Activated CD4-positive, alpha-beta T cell treated with anti-CD3 and anti-CD28 coated beads, Interleukin-2, amount 50 U/mL, for 16 hours (primary cell): ENCODE results near the gene ATXN7.

Experiments used
- DNase-seq: peaks from one replicate; pipeline ENCODE4 v3.0.0-alpha.2; 2020

ATXN7 gene

DNA sequence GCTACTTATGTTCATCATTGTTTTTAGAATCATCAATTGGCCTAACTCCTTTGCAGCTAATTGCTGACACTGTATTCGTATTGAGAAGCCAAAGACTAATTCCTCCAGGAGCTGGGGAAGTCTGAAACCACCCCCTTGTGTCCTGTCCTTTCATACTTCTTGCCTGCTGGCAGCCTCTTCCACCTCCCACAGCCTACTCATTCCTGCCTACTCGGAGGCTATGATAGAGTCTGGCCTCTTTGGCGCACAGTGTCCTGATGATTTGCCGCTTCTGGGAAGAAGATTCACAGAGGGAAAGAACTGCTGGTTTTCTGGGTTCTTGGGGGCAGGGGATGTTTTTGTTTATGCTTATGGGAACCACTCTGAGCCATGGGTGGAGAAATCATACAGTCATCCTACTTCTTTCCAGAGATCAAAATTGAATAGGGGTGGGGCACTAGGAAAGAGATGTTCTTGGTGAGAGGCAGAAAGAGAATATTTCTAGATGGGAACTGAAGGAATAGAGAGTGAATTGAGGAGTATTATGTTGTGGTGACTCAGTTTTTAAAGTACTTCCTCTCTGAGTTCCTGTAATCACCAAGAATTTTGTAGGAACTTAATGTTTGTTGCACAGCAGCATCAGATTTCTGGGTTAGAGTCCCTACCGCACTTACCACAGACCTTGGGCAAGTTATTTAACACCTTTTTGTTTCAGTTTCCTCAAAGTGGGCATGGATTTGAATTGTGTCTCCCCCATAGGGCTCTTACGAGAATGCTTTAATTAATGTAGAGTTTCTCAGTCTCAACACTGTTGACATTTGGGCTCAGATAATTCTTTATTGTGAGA, 70.6 kb downstream of the ATXN7 start:
- peak; percentile 46 for DNase-seq

DNA sequence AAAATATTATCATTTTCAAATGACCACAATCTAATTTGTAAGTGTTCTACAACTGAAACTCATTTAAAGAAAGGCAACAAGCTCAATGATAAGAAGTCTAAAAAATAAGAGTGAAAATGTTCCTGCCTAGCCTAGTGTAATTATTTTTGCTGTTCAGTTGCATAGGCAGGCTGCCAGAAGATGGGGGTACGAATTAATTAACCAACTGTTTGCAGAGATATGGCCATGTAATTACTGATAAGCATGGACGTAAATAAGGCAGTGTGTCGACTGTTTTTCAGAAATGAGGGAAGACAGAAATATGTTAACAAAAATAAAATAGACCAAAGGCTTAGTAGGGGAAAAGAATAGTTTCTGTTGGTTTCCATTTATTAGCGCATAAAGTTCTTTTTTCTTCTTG, 73.3 kb downstream of the ATXN7 start:
- no peak for DNase-seq

DNA sequence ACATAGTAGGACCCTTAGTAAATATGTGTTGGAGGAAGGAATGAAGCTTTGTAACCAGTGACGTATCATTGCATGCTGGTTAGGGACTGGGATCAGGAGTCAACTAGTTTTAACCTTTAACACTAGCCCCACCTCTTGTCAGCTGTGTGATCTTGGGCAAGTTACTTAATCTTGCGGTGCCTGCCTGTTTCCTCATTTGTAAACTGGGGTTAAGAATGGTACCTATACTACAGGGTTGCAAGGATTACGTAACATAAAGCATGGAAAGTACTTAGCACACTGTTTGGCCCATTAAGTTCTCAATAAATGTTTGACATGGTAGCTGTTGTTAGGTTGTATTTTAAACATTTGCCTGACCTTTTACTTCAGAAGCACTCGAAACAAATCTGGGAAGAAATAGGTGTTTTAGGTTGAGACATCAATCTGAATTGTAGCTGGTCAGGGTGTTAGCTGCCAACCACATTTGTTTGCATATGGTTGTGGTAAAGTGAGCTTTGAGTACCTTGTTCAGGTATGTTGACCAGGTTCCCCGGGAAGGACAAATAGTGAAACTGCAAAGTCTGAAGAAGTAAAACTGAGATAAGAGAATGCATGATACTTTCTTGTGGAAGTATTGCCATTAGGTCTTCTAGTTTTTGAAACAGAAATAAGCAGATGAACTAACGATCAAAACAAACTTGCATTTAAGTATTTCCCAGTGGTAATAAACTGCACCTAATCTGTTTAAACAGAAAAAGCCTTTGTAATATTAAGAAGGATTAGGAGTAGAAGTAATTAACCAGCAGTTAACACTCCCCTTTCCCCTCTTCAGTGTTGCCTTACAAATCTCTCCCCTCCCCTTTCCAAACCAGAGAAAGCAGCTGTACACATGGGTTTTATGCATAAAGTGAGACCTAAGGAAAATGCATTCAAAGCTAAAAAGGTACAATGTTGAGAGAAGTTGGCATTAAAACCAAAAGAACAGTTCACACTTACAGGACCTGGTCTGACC, 74.3 kb downstream of the ATXN7 start:
- DNase-seq = peak; percentile 16

DNA sequence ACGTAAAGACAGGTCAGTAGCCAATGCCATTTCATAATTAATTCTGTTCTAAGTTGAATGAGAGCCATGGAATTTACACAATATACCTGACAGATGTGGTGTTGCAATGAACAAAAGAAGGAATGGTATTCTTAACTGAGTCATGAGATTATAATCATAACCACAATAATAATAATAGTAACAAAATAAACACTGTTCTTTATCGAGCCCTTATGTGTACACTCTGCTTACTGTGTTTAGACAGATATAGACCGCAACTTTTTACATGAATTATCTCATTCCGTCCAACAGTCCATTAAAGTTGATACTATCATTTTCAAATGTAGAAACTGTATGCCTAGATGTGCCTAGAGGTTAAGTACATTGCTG, 76.7 kb downstream of the ATXN7 start:
- no peak for DNase-seq

DNA sequence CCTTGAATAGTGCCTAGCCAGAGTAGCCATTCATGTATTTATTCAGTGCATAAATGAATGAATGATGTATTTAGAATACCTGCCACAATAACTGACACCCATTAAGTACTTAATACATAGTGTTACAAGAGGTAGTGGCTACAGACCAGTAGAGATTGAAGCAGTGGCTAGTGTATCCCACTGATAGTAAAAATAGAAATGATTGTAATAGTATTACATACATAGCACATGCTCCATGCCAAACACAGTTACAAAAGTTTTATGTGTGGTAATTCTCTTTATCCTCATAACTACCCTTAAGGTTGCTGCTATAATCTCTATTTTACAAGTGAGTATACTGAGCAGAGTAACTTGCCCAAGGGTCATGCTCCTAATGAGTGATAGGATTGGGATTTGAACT, 78.9 kb downstream of the ATXN7 start:
- DNase-seq = no peak

DNA sequence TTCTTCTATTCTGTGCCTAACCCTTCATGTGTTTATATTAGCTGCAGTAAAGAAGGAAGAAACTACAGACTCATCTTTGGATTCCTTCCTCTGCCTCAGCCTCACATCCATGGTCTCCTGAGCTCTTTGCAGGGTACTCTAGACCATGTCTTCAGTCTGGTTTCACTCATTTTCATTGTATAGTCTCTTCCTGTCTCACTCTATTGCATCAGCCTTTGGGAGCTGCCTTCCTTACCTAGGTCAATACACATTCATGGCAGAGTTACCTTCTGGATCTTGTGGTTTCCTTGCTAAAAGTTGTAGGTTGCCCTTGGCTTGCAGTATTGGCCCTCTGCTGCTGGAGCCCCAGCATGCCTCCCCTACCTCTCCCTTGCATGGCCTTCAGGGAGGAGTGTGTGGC, 80.0 kb downstream of the ATXN7 start:
- no peak for DNase-seq

DNA sequence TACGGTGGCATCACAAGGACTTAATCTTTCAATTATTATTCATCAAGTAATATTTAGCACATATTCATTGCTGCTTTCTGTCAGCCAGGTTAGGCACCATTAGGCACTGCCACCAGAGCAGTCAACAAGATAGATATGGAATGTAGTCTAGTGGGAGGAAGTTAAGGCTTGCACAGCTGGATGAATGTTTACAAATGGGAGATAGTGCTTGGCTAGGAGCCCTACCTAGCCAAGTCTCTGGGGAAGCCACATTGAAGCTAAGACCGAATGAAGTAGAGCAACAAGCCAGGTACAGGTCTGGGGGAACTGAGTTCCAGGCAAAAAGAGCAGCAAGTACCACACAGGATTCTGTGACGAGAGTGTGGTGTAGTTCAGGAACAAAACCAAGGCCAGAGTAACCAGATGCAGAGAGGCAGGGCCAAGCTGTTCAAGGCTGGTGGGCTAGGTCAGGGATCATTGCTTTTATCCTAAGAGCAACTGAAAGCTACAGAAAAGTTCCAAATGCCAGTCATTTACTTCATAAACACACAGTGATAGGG, 82.0 kb downstream of the ATXN7 start:
- no peak for DNase-seq

DNA sequence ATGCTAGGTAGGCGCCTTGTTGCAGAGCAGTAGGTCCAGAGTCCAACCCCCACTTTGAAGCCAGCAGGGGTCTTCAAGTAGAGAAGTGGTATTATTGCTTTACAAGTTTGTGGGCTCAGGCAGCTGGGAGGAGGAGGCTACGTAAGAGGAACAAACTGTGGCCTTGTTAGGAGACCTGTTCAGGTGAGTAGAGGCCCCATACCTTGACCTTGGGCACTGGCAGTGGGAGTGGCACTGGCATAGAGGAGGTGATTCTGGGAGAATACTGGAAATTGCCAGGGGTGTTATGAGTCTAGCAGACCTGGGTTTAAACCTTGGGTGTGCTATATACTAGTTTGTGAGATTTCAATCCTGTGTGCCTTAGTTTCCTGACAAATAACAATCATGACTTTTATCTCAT, 83.1 kb downstream of the ATXN7 start:
- no peak for DNase-seq

DNA sequence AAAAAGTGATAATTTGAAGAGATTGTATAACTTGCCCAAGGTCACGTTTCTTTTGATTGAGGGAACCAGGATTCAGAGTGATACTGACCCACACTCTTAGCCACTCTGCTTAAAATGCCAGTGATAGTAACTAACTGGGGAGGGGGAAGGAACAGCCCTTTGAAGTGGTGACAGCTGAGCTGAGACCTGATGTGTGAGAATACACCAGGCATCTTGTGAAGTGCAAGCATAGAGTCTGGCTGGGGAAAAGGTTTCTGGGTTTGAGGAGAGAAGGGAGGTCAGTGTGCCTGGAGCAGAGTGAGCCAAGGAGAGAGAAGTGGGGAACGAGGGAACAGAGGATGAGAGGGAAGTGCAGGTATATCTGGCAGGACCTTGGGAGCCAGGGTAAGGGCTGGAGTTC, 83.9 kb downstream of the ATXN7 start:
- DNase-seq = no peak

DNA sequence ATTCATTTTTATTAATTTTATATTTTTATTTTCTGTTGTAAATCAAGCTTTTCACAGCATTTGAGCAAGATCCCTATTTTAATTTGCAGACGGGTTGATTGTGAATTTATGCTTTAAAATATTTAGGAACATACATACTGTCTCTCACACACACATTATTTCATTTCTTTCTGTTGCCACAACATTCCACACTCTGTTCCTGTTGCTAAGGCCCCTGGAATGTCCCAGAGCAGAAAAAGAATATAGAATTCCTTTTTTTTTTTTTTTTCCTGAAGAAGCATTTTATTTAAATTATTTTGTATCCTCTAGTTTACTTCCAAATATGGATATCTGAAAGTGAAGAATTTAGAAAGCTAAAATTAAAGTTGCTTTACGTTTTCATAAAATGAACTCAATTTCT, 85.3 kb downstream of the ATXN7 start:
- no peak for DNase-seq

DNA sequence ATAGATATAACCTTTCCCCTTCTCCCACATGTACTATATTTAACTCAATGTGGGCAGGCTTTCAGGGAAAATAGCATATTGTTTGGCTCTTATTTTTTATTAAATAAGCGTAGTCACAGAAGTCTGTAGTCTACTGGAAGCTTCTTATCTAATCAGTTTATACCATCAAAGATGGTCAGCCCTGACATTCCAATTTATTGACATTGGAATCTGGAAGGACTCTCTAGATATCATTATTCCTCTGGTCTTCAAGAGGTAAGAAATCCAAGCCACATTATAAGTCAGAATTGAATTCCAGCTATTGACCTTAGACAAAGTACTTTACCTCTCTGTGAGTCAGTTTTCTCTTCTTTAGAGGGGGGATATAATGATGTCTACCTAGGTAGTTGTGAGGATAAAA, 87.0 kb downstream of the ATXN7 start:
- DNase-seq = no peak

DNA sequence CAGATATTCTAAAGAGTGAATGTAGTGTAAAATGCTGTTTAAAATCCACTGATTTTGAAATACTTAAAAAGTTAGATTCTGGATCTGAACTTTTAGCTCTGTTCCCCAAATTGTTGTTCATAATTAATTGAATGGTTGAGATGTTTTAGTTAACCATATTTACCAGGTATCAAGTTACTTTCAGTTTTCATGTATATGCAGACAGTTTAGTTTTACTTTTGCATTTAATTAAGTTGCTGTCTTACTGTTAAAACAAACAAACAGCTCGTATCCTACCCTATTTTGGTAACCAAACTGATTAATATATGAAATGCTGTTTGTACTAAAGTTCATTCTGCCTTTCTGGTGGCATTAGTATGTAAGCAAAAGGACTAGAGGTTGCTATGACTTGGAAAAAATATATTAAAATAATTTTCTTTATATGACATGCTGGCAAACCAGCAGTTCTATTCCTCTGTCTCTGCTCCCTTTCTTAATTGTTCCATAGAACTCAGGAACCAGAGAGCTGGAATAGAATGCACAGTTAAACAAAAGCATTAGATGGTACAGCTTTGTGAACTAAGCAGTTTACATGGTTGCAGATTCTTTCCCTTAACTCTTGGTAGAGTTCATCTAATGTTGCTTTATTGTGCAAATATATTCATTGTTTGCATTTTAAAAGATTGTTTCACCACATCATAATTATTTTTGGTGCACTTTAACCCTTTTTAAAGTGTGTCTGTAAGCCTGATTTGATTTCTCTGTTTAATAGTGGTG, 88.0 kb downstream of the ATXN7 start:
- DNase-seq = no peak

DNA sequence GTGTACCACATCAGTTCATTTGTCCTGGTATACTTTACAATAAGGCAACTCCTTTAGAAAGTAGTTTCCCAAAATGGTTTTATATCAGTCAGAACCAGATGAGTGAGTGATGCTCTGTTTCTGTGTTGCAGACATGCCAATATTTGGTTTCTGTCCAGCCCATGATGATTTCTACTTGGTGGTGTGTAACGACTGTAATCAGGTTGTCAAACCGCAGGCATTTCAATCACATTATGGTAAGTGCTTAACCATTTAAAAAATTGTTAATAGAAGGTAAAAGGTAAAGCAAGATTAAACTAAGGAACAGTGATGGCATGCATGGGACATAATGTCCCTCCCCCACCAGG, 88.6 kb downstream of the ATXN7 start:
- DNase-seq = no peak

DNA sequence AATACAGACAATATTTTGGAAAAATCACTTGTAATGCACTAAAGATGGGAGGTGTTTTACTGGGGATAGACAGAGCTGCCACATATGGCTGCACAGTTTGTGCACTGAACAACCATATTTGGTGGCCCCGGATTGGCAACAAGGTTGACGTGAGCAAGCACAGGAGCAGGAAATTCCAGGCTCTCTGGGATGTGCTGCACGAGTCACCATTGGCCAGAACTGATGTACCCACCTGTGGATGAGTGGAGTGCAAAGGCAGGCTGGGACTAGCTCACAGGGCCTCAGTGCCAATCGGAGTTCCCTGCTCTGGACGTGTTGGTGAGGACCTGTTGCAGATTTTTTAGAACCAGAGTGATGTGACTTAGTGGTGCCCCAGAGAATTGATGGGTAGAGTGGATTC, 90.5 kb downstream of the ATXN7 start:
- no peak for DNase-seq

DNA sequence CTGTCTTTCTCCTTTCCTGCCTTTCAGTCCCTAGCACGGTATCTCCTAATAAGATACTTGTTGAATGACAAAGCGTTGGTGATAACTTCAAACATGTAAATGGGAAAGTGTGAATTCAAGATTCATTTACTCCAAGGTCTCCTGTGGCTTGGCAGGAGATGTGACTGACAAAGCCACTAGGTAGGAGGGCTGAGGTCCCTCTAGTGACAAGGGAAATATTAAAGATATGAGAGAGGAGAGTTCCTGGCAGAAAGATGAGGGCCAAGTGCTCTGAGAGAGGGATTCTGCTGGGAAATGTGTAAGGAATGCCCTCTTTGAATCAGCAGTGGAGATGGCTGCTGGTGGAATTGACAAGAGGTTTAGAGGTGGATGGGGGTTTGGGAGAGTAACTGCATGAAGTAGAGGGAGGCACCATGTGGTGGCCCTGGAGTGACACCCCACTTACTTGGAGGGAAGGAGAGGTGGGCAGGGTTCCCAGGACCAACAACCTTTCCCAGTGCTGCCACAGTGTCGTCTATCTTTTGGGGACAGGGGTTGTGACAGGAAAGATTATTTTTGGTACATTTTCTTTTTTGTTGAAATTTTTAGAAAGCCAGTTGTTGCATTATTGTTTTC, 91.5 kb downstream of the ATXN7 start:
- no peak for DNase-seq

DNA sequence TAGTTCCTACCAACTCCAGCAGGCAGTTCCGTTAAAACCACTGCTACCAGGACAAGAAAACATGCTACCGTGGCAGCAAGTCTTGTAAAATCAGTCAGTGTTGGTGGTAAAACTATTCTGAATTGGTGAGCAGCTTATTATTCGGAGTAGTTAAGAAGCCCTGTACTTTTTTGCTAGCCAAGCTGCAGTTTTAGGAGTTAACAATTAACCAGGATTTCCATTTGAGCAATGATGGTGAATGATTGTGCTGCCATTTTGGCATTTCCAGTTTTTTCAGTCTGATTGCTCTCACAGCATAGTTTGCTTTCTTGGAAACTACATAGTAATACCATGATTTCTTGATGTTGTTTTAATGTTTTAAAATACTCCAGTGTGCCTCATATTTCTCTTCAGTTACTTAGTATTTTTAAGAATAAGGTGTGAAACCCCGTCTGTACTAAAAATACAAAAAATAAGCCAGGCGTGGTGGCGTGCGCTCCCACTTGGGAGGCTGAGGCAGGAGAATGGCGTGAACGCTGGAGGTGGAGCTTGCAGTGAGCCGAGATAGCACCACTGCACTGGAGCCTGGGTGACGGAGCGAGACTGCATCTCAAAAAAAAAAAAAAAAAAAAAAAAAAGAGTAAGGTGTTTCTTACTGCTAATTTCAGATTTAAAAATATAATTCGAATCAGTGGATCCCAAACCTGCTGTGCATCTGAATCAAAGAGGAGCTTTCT, 92.3 kb downstream of the ATXN7 start:
- no peak for DNase-seq

DNA sequence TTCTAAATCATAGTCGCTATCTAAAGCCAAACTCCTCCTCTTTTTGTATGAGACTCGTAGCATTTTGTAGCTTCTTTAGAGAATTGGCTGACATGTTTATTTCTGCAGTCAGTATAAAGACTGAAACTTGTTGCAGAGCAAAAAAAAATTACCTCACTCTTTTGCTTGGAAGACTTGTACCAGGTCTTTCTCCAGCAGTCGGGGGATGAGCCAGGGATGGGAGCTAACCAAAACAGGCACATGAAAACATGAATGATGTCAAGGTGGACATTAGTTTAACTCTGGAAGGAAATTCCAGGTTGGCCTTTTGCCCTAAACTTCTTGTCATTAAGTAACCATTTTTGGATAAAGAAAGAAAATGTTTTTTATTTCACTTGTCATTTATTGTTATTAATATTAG, 95.5 kb downstream of the ATXN7 start:
- DNase-seq = no peak

DNA sequence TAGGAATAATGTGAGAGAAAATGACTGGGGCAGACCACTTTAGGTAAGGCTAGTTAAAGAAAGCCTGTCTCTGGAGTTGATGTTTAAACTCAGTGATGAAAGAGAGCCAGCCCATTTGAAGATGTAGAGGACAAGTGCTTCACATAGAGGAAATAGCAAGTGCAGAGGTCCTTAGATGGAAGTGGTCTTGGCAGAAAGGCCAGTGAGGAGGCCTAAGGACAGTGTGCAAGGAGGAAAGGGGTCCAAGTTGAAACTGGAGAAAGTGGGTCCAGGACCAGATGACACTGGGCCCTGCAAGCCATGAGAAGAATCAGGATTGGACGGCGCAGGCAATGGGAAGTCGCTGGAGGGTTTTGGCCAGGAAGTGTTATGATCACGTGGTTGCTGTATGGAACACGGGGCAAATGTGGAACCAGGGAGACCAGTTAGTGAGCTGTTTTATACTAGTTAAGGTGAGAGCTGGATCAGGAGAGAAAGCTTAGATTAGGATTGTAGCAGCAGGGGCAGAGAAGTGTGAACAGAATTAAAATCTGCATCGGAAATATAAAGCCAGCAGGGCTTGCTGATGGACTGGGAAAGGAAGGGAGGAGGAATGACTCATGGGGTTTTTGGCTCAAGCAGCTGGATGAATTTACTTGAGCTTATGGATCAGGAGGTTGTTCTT, 96.5 kb downstream of the ATXN7 start:
- no peak for DNase-seq

DNA sequence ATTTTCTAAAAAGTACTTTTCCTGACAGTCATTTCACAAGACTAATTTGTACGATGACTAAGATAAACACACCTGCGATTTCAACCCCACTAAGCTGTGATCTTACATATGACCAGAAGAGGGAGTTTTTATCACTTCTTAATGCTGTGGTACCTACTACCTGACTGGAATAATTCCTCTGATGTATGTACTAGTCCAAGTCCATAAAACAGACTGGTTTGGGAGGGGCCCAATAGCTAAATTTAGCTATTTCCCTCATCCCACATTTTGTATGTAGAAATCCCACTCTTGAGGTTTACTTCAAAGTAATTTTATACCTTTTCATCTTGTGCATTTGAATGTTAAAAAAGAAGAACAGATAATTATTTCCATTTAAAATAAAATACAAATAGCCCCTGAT, 98.2 kb downstream of the ATXN7 start:
- peak; percentile 67 for DNase-seq

DNA sequence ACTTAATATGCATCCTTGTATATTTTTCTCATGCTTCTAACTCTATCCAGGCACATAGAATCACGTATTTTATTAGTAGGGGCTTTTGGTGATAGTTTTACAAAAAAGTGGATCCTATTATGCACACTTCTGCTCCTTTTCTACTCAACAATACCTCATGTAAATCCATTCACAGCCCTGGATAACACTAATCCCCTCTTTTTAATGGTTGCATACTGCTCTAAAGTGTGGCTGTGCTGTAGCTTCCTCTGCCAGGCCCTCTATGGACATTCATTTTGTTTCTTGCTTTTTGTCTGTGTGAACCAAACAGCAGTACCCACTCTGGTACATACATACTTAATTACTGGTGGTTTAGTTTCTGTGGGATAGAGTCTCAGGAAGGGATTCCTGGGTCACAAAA, 99.8 kb downstream of the ATXN7 start:
- DNase-seq = no peak

DNA sequence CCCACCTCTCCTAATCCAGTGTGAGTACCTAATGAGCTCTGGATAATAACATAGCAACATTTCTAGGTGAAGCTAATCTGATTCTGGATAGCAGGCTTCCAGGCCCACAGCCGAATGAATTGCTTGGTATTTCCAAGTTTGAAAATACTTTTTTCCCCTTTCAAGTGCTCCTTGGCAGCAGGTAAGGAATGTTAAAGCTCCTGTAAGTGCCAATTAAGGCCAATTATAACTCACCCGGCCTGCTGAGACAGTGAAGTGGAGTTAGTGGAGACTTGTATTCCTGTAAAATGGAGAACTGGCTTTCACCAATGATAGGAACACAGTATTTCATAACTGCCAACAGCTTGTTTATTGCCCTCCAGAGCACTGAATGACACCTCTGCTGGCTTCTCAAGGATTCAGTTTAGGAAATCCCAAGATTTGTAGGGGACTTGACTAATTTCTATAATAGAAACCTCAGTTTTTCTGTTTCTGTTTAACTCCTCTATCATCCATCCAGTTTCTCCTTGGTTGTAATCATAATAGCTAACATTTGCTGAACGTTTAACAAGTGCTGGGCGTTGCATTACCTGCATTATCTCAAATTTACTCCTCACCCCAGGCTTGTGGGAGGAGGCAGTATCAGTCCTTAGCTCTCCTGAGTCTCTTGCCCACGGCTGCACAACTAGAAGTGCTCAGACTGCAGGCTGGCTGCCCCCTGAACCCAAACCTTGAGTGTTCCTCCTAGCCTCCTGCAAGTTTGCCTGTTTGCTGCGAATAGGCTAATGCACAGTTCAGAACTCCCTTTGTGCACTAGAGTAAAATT, 101.2 kb downstream of the ATXN7 start:
- no peak for DNase-seq
